SK-N-DZ (cell line): ENCODE results near the gene CIAO2B. TPM values are rescaled to one million over a fixed set of nuclear protein-coding genes. Genes with fewer than 3 reads are reported as not detected.
A peak's percentile ranks its signal among the peaks of the same experiment; 100 is the strongest.
"Not testable (repeated sequence)": the region's sequence is repeated elsewhere in the genome, so short reads cannot be mapped to it uniquely, and the experiment has no call there.

ENCODE experiments used
- DNase-seq: peaks from one replicate; pipeline ENCODE4 v3.0.0-alpha.2; 2015; ENCODE audit warnings: low spot score
- polyA plus RNA-seq, 2 experiments: library from polyadenylated mRNA; depleted of rRNA; stranded (reverse); fragments of >200 nt; gene quantifications; 2 replicates each; pipeline ENCODE4 v1.2.3, GENCODE V29; 2014

The CIAO2B gene
- 174 and 182 TPM in 2 replicates for polyA plus RNA-seq (2014; cell fraction: cytosol; rRNA removed)
- 92.7 and 156 TPM in 2 replicates for polyA plus RNA-seq (2014; cell fraction: nucleus; rRNA removed)

- peak; percentile 83 for DNase-seq
Measured at GRCh38 chr16:66934138-66934838, at the start of gene CIAO2B. Gene CIAO2B, minus strand, starts transcription at chr16:66934402. Its CDS starts 38 bp downstream, at chr16:66934364.

- DNase-seq = no peak
Measured at GRCh38 chr16:66983033-66983432, 48.8 kb upstream of the CIAO2B start.

- DNase-seq = no peak
Measured at GRCh38 chr16:66979011-66979717, 45.0 kb upstream of the CIAO2B start.

GRCh38 chr16:66977341-66978113 lies 43.3 kb upstream of the CIAO2B start:
- DNase-seq = peak; percentile 82

GRCh38 chr16:66976746-66977145 lies 42.5 kb upstream of the CIAO2B start:
- DNase-seq = peak; percentile 23

GRCh38 chr16:66975302-66975893 lies 41.2 kb upstream of the CIAO2B start:
- no peak for DNase-seq

- DNase-seq = not testable (repeated sequence)
Measured at GRCh38 chr16:66974932-66975246, 40.7 kb upstream of the CIAO2B start.

- DNase-seq = not testable (repeated sequence)
Measured at GRCh38 chr16:66974156-66974931, 40.1 kb upstream of the CIAO2B start.

- DNase-seq = no peak
Measured at GRCh38 chr16:66973716-66974115, 39.5 kb upstream of the CIAO2B start.

- no peak for DNase-seq
Measured at GRCh38 chr16:66972983-66973382, 38.8 kb upstream of the CIAO2B start.

GRCh38 chr16:66970775-66971720 lies 36.8 kb upstream of the CIAO2B start:
- no peak for DNase-seq

GRCh38 chr16:66968847-66969246 lies 34.6 kb upstream of the CIAO2B start:
- DNase-seq = no peak

- no peak for DNase-seq
Measured at GRCh38 chr16:66964049-66964448, 29.8 kb upstream of the CIAO2B start.

- DNase-seq = no peak
Measured at GRCh38 chr16:66961914-66962313, 27.7 kb upstream of the CIAO2B start.

- peak; percentile 86 for DNase-seq
Measured at GRCh38 chr16:66961065-66961744, 27.0 kb upstream of the CIAO2B start, which contains the start of gene CES3. Gene CES3, plus strand, starts transcription at chr16:66961266. Its CDS starts 42 bp downstream, at chr16:66961308.

GRCh38 chr16:66960270-66960669 lies 26.1 kb upstream of the CIAO2B start:
- DNase-seq = no peak

GRCh38 chr16:66959704-66960161 lies 25.5 kb upstream of the CIAO2B start:
- no peak for DNase-seq

- no peak for DNase-seq
Measured at GRCh38 chr16:66958857-66959703, 24.9 kb upstream of the CIAO2B start.
